ENCODE measurements around the gene ITK. TPM values are rescaled to one million over a fixed set of nuclear protein-coding genes. Genes with fewer than 3 reads are reported as not detected.

The ITK gene
- total RNA-seq, 1 donor from 2014 or later: not detected

DNA sequence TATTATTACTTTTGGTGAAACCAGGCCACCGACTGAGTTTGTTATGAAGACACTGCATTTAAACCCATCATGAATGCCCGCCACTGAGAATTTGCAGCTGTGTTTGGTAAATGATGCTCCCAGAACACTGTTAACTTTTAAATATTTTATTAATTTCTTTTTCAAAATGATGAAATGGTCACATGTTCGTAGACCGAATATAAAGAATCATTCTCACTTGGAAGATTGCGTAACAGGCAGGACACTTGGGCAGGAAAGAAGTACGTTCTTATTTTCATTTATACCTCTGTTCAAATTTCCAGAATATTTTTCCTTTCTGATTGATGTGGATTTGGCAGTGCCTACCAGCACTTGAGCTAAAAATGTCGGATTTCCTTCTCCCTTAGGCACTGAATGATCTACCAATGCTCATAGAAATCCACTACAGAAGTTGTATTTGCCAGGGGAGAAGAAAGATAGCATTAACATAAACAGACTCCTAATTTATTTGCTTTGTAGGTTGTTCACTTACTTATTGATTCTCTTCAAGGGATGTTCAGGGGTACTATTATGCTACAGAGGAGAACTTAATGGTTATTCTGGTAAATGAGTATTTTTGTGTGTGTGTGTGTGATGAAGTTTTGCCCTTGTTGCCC lies 99.1 kb downstream of the ITK start:
- Histone ChIP-seq H3K9me3 (ENCODE audit: low read depth) (no peaks in the 10 kb centered on the region), H3K27me3 (no peaks in the 10 kb centered on the region), H3K27ac (no peak overlapping the region), H3K9ac (no peak overlapping the region), H3F3A (ENCODE audit: low read depth) (no peaks in the 10 kb centered on the region), H4K20me1 (ENCODE audit: low read depth) (peaks cover 17% of the 10 kb centered on the region), H2AFZ (replicated peaks) (no peak overlapping the region), H3K79me2 (ENCODE audit: low read depth) (peaks cover 80% of the 10 kb centered on the region), H3K4me3 (no peak overlapping the region), H3K4me2 (no peak overlapping the region), H3K36me3 (no peaks in the 10 kb centered on the region), H3K4me1 (no peaks in the 10 kb centered on the region)
- no peak overlapping the region for H3K27ac Mint-ChIP-seq
- H3K4me1 Mint-ChIP-seq: peaks cover 4% of the 10 kb centered on the region
- TF ChIP-seq EZH2phosphoT487 (IDR thresholded peaks at IDR 0.05) (no peak), EZH2 (IDR thresholded peaks at IDR 0.05) (no peak)
- TF ChIP-seq, protein P1, sequence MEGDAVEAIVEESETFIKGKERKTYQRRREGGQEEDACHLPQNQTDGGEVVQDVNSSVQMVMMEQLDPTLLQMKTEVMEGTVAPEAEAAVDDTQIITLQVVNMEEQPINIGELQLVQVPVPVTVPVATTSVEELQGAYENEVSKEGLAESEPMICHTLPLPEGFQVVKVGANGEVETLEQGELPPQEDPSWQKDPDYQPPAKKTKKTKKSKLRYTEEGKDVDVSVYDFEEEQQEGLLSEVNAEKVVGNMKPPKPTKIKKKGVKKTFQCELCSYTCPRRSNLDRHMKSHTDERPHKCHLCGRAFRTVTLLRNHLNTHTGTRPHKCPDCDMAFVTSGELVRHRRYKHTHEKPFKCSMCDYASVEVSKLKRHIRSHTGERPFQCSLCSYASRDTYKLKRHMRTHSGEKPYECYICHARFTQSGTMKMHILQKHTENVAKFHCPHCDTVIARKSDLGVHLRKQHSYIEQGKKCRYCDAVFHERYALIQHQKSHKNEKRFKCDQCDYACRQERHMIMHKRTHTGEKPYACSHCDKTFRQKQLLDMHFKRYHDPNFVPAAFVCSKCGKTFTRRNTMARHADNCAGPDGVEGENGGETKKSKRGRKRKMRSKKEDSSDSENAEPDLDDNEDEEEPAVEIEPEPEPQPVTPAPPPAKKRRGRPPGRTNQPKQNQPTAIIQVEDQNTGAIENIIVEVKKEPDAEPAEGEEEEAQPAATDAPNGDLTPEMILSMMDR (IDR thresholded peaks at IDR 0.05): no peak
- H3K4me3 Mint-ChIP-seq: no peak overlapping the region
- H3K36me3 Mint-ChIP-seq: peaks cover 2% of the 10 kb centered on the region
- no peaks in the 10 kb centered on the region for H3K27me3 Mint-ChIP-seq (ENCODE audit: insufficient read depth, low read depth)
- no peaks in the 10 kb centered on the region for H3K9me3 Mint-ChIP-seq
- no peak for DNase-seq (ENCODE audit: low spot score)

DNA sequence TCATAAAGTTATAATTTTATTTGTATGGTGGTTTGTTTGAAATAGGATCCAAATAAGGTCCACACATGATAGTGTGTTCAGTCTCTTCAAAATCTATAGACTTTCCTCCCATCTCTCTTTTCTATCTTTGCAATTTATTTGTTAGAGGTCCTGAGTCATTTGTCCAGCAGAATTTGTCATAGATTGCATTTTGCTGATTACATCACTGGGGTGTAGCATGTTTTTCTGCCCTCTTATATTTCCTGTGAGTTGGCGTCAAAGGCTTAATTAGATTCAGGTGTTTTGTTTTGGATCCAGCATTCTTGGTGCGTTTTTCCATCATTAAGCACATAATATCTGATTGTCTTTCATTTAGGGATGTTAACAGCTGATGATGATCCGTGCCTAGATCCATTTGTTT lies 100.3 kb downstream of the ITK start:
- TF ChIP-seq, protein P1 (IDR thresholded peaks at IDR 0.05): no peak
- TF ChIP-seq EZH2phosphoT487 (IDR thresholded peaks at IDR 0.05) (no peak), EZH2 (IDR thresholded peaks at IDR 0.05) (no peak)
- no peak overlapping the region for H3K4me2 ChIP-seq
- no peak overlapping the region for H3K27ac Mint-ChIP-seq

DNA sequence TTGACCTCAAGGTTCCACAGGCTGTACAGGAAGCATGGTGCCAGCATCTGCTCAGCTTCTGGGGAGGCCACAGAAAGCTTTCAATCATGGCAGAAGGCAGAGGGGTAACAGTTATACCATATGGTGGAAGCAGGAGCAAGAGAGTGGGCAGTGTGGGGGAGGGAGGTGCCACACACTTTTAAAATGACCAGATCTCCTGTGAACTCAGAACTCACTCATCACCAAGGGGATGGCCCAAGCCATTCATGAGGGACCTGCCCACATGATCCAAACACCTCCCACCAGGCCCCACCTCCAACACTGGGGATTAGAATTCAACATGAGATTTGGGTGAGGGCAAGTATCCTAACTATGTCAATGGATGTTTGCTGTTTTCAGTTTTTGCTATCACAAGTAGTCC lies 101.5 kb downstream of the ITK start:
- Mint-ChIP-seq H3K4me3 (no peak overlapping the region), H3K4me1 (peaks cover 10% of the 10 kb centered on the region), H3K27ac (no peak overlapping the region), H3K36me3 (peaks cover 3% of the 10 kb centered on the region), H3K27me3 (ENCODE audit: insufficient read depth, low read depth) (no peaks in the 10 kb centered on the region), H3K9me3 (no peaks in the 10 kb centered on the region)
- no peak overlapping the region for H3K27ac ChIP-seq
- H3K4me2 ChIP-seq: no peak overlapping the region
- no peaks in the 10 kb centered on the region for H3K27me3 ChIP-seq
- no peak overlapping the region for H3K4me3 ChIP-seq
- no peaks in the 10 kb centered on the region for H3K9me3 ChIP-seq (ENCODE audit: low read depth)
- peaks cover 8% of the 10 kb centered on the region for H4K20me1 ChIP-seq (ENCODE audit: low read depth)
- no peak overlapping the region for H3K9ac ChIP-seq
- no peak overlapping the region for H2AFZ ChIP-seq (replicated peaks)
- H3K36me3 ChIP-seq: no peaks in the 10 kb centered on the region
- H3K4me1 ChIP-seq: no peaks in the 10 kb centered on the region
- peaks cover 60% of the 10 kb centered on the region for H3K79me2 ChIP-seq (ENCODE audit: low read depth)
- TF ChIP-seq EZH2 (IDR thresholded peaks at IDR 0.05): no peak
- TF ChIP-seq, protein P1 (IDR thresholded peaks at IDR 0.05): no peak
- TF ChIP-seq EZH2phosphoT487 (IDR thresholded peaks at IDR 0.05): no peak
- no peaks in the 10 kb centered on the region for H3F3A ChIP-seq (ENCODE audit: low read depth)
- DNase-seq (ENCODE audit: low spot score): no peak

More for the DNA sequence above, 100.3 kb downstream of the ITK start:
- H3K36me3 Mint-ChIP-seq: peaks cover 2% of the 10 kb centered on the region
- H3K9me3 Mint-ChIP-seq: no peaks in the 10 kb centered on the region
- Histone ChIP-seq H4K20me1 (ENCODE audit: low read depth) (peaks cover 17% of the 10 kb centered on the region), H3K27ac (no peak overlapping the region), H3F3A (ENCODE audit: low read depth) (no peaks in the 10 kb centered on the region), H3K79me2 (ENCODE audit: low read depth) (peaks cover 69% of the 10 kb centered on the region), H3K4me1 (no peaks in the 10 kb centered on the region), H3K4me3 (no peak overlapping the region), H3K36me3 (no peaks in the 10 kb centered on the region), H3K27me3 (no peaks in the 10 kb centered on the region), H3K9me3 (ENCODE audit: low read depth) (no peaks in the 10 kb centered on the region), H3K9ac (no peak overlapping the region), H2AFZ (replicated peaks) (no peak overlapping the region)
- no peaks in the 10 kb centered on the region for H3K27me3 Mint-ChIP-seq (ENCODE audit: insufficient read depth, low read depth)
- no peak overlapping the region for H3K4me3 Mint-ChIP-seq
- no peak for DNase-seq (ENCODE audit: low spot score)
- peaks cover 9% of the 10 kb centered on the region for H3K4me1 Mint-ChIP-seq
